ENCODE measurements around the gene SCN3A. TPM values are rescaled to one million over a fixed set of nuclear protein-coding genes. Genes with fewer than 3 reads are reported as not detected.

The SCN3A gene
- polyA plus RNA-seq, 2 of the 4 experiments (the other 2 are of a cell fraction) = 0.05 to 0.12 TPM

DNA sequence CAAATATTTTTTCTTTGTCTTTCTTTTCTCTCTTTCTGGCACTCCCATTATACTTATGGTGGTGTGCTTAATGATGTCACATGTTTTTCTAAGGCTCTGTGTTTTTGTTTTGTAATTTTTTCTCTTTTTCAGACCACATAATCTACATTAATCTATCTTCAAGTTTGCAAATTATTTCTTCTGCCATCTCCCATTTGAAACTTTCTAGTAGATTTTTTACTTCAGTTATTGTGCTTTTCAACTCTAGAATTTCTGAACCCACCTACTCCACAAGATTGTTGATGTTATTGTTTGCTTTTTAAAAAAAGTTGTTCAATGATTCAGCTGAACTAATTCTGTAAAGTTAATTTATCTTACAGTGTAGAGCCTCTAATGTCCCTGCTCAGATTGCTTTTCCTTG is 121.4 kb downstream of the SCN3A start:
- TF ChIP-seq POLR2A (IDR thresholded peaks at IDR 0.05; ENCODE audit: low read length) (no peak), HOXB13 (CRISPR knock-in tag; IDR thresholded peaks at IDR 0.05; ENCODE audit: low read depth) (no peak), RFX5 (IDR thresholded peaks at IDR 0.05) (no peak), BHLHE40 (IDR thresholded peaks at IDR 0.05; ENCODE audit: low read depth, low read length) (no peak), ZNF302 (CRISPR knock-in tag; IDR thresholded peaks at IDR 0.05) (no peak), ZC3H11A (IDR thresholded peaks at IDR 0.05) (no peak), NR3C1 (IDR thresholded peaks at IDR 0.05) (no peak)
- TF ChIP-seq, protein P1, sequence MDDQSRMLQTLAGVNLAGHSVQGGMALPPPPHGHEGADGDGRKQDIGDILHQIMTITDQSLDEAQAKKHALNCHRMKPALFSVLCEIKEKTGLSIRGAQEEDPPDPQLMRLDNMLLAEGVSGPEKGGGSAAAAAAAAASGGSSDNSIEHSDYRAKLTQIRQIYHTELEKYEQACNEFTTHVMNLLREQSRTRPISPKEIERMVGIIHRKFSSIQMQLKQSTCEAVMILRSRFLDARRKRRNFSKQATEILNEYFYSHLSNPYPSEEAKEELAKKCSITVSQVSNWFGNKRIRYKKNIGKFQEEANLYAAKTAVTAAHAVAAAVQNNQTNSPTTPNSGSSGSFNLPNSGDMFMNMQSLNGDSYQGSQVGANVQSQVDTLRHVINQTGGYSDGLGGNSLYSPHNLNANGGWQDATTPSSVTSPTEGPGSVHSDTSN (IDR thresholded peaks at IDR 0.05) = no peak
- ATAC-seq = no peak
- Histone ChIP-seq H3K4me1 (no peaks in the 10 kb centered on the region), H3K9me3 (no peaks in the 10 kb centered on the region), H3K27ac (no peak overlapping the region), H3K4me3 (no peak overlapping the region), H3K4me2 (no peak overlapping the region)
- no peak for DNase-seq (ENCODE audit: low read depth in 1 of 2, low spot score in 1 of 2)
- ChIA-PET CTCF (interaction anchor here (1.2 kb wide), 1 partner anchor 121 kb away, joined by 3 read pairs; the partner anchor contains the start of gene SCN3A), POLR2A (no interaction called here)
- FAIRE-seq = no peak

DNA sequence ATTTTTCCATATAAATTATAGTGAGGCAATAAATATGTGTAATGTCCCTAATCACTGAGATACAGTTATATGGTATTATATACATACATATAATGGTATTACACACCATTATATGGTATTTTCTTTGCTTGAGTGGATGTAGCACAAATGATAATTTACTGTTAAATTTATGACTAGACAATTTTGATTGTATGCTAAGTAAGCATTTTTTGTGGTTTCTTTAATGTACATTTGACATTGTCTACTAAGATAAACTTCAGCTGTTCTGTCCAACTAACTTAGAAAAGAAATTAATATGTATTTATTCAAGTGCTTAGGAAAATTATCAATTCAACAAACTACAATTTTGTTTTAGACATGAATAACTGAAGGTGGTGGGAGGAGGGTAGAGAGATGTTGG is 122.6 kb downstream of the SCN3A start:
- no peak for FAIRE-seq
- no peaks in the 10 kb centered on the region for H3K4me1 ChIP-seq
- TF ChIP-seq EP300 (IDR thresholded peaks at IDR 0.05) = no peak
- peak; percentile 83 for TF ChIP-seq MAFK (IDR thresholded peaks at IDR 0.05; ENCODE audit: partially characterized antibody)
- no peak for TF ChIP-seq EHF (CRISPR knock-in tag; IDR thresholded peaks at IDR 0.05)
- no peak overlapping the region for H3K27ac ChIP-seq
- ChIA-PET CTCF (no interaction called here), POLR2A (no interaction called here)
- H3K9me3 ChIP-seq = no peaks in the 10 kb centered on the region
- no peak overlapping the region for H3K4me2 ChIP-seq
- no peak for DNase-seq (ENCODE audit: low read depth in 1 of 2, low spot score in 1 of 2)
- H3K4me3 ChIP-seq = no peak overlapping the region
- no peak for ATAC-seq

DNA sequence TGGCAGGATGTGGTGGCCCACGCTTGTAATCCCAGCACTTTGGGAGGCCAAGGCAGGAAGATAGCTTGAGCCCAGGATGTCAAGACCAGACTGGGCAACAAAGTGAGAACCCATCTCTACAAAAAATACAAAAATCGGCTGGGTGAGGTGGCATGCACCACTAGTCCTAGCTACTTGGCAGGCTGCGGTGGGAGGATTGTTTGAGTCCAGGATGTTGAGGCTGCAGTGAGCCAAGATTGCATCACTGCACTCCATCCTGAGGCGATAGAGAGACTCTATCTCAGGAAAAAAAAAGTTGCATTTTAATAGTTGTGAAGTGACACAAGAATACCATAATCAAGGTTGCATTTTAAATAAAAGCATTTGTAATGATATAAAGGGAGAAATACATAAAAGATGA is 124.4 kb downstream of the SCN3A start:
- ATAC-seq (no peak), FAIRE-seq (no peak), DNase-seq (ENCODE audit: low read depth in 1 of 2, low spot score in 1 of 2) (no peak)
- ChIA-PET CTCF (no interaction called here), POLR2A (no interaction called here)
- WGBS (ENCODE audit: missing lambda C conversion rate) = 46% methylated on average over 4 of the region's 4 CpGs
- no peaks in the 10 kb centered on the region for H3K9me3 ChIP-seq
- no peak overlapping the region for H3K4me2 ChIP-seq
- H3K4me1 ChIP-seq = no peaks in the 10 kb centered on the region
- H3K27ac ChIP-seq = no peak overlapping the region
- H3K4me3 ChIP-seq = no peak overlapping the region
- no peak for TF ChIP-seq KDM5A (IDR thresholded peaks at IDR 0.05)
- TF ChIP-seq, protein P2, sequence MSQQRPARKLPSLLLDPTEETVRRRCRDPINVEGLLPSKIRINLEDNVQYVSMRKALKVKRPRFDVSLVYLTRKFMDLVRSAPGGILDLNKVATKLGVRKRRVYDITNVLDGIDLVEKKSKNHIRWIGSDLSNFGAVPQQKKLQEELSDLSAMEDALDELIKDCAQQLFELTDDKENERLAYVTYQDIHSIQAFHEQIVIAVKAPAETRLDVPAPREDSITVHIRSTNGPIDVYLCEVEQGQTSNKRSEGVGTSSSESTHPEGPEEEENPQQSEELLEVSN (IDR thresholded peaks at IDR 0.05; ENCODE audit: borderline replicate concordance, low read depth) = no peak
- no peak for TF ChIP-seq FOXS1 (CRISPR knock-in tag; IDR thresholded peaks at IDR 0.05)
- TF ChIP-seq, protein P3, sequence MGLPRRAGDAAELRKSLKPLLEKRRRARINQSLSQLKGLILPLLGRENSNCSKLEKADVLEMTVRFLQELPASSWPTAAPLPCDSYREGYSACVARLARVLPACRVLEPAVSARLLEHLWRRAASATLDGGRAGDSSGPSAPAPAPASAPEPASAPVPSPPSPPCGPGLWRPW (IDR thresholded peaks at IDR 0.05) = no peak
- TF ChIP-seq NPAS2 (CRISPR knock-in tag; IDR thresholded peaks at IDR 0.05; ENCODE audit: borderline replicate concordance) = no peak
- TF ChIP-seq ESRRA (IDR thresholded peaks at IDR 0.05; ENCODE audit: borderline replicate concordance, low read length) = no peak
- no peak for TF ChIP-seq JUNB (IDR thresholded peaks at IDR 0.05)
- no peak for TF ChIP-seq HOXB13 (CRISPR knock-in tag; IDR thresholded peaks at IDR 0.05; ENCODE audit: low read depth)
- no peak for TF ChIP-seq PHF8 (IDR thresholded peaks at IDR 0.05; ENCODE audit: borderline replicate concordance, low read depth)
- TF ChIP-seq CEBPB (IDR thresholded peaks at IDR 0.05) = no peak
- no peak for TF ChIP-seq ZSCAN20 (CRISPR knock-in tag; IDR thresholded peaks at IDR 0.05)

DNA sequence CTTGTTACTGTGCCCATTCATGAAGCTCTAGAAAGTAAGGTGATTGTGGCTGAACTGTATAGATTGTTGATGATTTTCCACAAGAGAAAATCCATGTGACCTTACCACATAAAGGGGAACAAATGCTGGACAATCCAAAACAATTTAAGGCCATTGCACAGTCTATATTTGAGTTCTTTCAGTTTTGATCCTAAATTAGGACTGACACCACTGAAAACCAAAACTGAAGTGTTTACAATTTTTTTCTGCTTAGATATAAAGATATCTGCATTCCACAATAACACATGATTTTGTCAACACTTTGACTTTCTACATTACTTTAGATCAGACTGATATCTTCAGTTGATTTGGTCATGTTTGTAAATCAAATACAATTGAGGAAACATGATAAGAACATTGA is 124.9 kb downstream of the SCN3A start:
- no peak for DNase-seq (ENCODE audit: low read depth in 1 of 2, low spot score in 1 of 2)
- Histone ChIP-seq H3K4me3 (no peak overlapping the region), H3K4me2 (no peak overlapping the region), H3K4me1 (no peaks in the 10 kb centered on the region), H3K27ac (no peak overlapping the region), H3K9me3 (no peaks in the 10 kb centered on the region)
- CTCF ChIA-PET = no interaction called here
- POLR2A ChIA-PET = no interaction called here
- FAIRE-seq = peak; percentile 23
- ATAC-seq = no peak
- TF ChIP-seq FOSL2 (IDR thresholded peaks at IDR 0.05) (no peak), FOSL2 (CRISPR knock-in tag; IDR thresholded peaks at IDR 0.05) (no peak), CHD4 (IDR thresholded peaks at IDR 0.05; ENCODE audit: borderline replicate concordance) (no peak), RNF2 (IDR thresholded peaks at IDR 0.05; ENCODE audit: borderline replicate concordance, low read depth) (no peak), NR3C1 (IDR thresholded peaks at IDR 0.05) (no peak), PHF8 (IDR thresholded peaks at IDR 0.05; ENCODE audit: borderline replicate concordance, low read depth) (no peak), KDM5A (IDR thresholded peaks at IDR 0.05) (no peak), CBX8 (IDR thresholded peaks at IDR 0.05) (no peak), TFCP2L1 (CRISPR knock-in tag; IDR thresholded peaks at IDR 0.05) (no peak), HOXB13 (CRISPR knock-in tag; IDR thresholded peaks at IDR 0.05; ENCODE audit: low read depth) (no peak), HEYL (CRISPR knock-in tag; IDR thresholded peaks at IDR 0.05) (no peak), MYC (IDR thresholded peaks at IDR 0.05; ENCODE audit: borderline replicate concordance, low read length) (no peak)
- TF ChIP-seq, protein P3 (IDR thresholded peaks at IDR 0.05) = no peak
- TF ChIP-seq, protein P4, sequence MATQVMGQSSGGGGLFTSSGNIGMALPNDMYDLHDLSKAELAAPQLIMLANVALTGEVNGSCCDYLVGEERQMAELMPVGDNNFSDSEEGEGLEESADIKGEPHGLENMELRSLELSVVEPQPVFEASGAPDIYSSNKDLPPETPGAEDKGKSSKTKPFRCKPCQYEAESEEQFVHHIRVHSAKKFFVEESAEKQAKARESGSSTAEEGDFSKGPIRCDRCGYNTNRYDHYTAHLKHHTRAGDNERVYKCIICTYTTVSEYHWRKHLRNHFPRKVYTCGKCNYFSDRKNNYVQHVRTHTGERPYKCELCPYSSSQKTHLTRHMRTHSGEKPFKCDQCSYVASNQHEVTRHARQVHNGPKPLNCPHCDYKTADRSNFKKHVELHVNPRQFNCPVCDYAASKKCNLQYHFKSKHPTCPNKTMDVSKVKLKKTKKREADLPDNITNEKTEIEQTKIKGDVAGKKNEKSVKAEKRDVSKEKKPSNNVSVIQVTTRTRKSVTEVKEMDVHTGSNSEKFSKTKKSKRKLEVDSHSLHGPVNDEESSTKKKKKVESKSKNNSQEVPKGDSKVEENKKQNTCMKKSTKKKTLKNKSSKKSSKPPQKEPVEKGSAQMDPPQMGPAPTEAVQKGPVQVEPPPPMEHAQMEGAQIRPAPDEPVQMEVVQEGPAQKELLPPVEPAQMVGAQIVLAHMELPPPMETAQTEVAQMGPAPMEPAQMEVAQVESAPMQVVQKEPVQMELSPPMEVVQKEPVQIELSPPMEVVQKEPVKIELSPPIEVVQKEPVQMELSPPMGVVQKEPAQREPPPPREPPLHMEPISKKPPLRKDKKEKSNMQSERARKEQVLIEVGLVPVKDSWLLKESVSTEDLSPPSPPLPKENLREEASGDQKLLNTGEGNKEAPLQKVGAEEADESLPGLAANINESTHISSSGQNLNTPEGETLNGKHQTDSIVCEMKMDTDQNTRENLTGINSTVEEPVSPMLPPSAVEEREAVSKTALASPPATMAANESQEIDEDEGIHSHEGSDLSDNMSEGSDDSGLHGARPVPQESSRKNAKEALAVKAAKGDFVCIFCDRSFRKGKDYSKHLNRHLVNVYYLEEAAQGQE (IDR thresholded peaks at IDR 0.05) = no peak

Measured in A549 (cell line).